Mesendoderm (in vitro differentiated cells): ENCODE results near the gene SNX30. TPM values are rescaled to one million over a fixed set of nuclear protein-coding genes. Genes with fewer than 3 reads are reported as not detected.
A peak's percentile ranks its signal among the peaks of the same experiment; 100 is the strongest.

Experiments
- DNase-seq: peaks from one replicate; pipeline ENCODE4 v3.0.0; 2013
- H2AK5ac ChIP-seq: 2 replicates; pipeline ENCODE4 v1.6.1; 2013; ENCODE audit warnings: low read length, inconsistent platforms
- H2BK120ac ChIP-seq: 2 replicates; pipeline ENCODE4 v1.6.1; 2013; ENCODE audit warnings: low read depth, mild to moderate bottlenecking, low read length, moderate library complexity, mixed read lengths
- H2BK15ac ChIP-seq: replicated peaks from 2 replicates; pipeline ENCODE4 v1.6.1; 2013; ENCODE audit warnings: low read depth, mild to moderate bottlenecking, moderate library complexity
- H2BK5ac ChIP-seq: 2 replicates; pipeline ENCODE4 v1.6.1; 2013; ENCODE audit warnings: low read length, inconsistent platforms
- H3K18ac ChIP-seq: 2 replicates; pipeline ENCODE4 v1.6.1; 2013; ENCODE audit warnings: mild to moderate bottlenecking, low read length, mixed read lengths
- H3K23ac ChIP-seq: one replicate; pipeline ENCODE4 v1.6.1; 2013; ENCODE audit warnings: low read length
- H3K27ac ChIP-seq: 2 replicates; pipeline ENCODE4 v1.5.1; 2013; ENCODE audit warnings: low read depth, mild to moderate bottlenecking, inconsistent platforms, low read length, moderate library complexity
- H3K27me3 ChIP-seq: 2 replicates; pipeline ENCODE4 v1.6.1; 2013; ENCODE audit warnings: low read length, control low read depth, mild to moderate bottlenecking, inconsistent platforms; ENCODE audit not compliant: insufficient read depth, poor library complexity
- H3K36me3 ChIP-seq: 2 replicates; pipeline ENCODE4 v1.6.1; 2013; ENCODE audit warnings: low read length, inconsistent platforms; ENCODE audit not compliant: control insufficient read depth, insufficient read depth
- H3K4ac ChIP-seq: one replicate; pipeline ENCODE4 v1.6.1; 2013; ENCODE audit warnings: low read depth, mild to moderate bottlenecking, low read length, moderate library complexity
- H3K4me1 ChIP-seq: 2 replicates; pipeline ENCODE4 v1.6.1; 2013; ENCODE audit warnings: low read depth, low read length, inconsistent platforms; ENCODE audit not compliant: control insufficient read depth
- H3K4me2 ChIP-seq: 2 replicates; pipeline ENCODE4 v1.6.1; 2013; ENCODE audit warnings: low read length
- H3K4me3 ChIP-seq: 2 replicates; pipeline ENCODE4 v1.5.1; 2013; ENCODE audit warnings: mild to moderate bottlenecking, low read length
- H3K56ac ChIP-seq: one replicate; pipeline ENCODE4 v1.6.1; 2013; ENCODE audit warnings: low read length
- H3K79me1 ChIP-seq: 2 replicates; pipeline ENCODE4 v1.6.1; 2013; ENCODE audit warnings: low read length, inconsistent platforms
- H3K79me2 ChIP-seq: 2 replicates; pipeline ENCODE4 v1.6.1; 2013; ENCODE audit warnings: mild to moderate bottlenecking, low read length; ENCODE audit not compliant: control insufficient read depth, insufficient read depth
- H3K9ac ChIP-seq: 2 replicates; pipeline ENCODE4 v1.6.1; 2013; ENCODE audit warnings: low read length, inconsistent platforms
- H4K5ac ChIP-seq: one replicate; pipeline ENCODE4 v1.6.1; 2013; ENCODE audit warnings: low read length
- H4K8ac ChIP-seq: one replicate; pipeline ENCODE4 v1.6.1; 2013; ENCODE audit warnings: low read depth, mild to moderate bottlenecking, control low read depth, low read length, moderate library complexity
- WGBS: extraction: QIAGEN DNeasy Blood & Tissue Kit; methylation state at CpG from one replicate; pipeline ENCODE4 v1.1.7; 2013; ENCODE audit warnings: low lambda C conversion rate, missing lambda C conversion rate; ENCODE audit not compliant: insufficient coverage; ENCODE audit errors: extremely low coverage; 5-methylcytosine and 5-hydroxymethylcytosine counted together
- polyA plus RNA-seq, 2 experiments: library from polyadenylated mRNA; stranded (reverse); fragments of 200-250 nt; gene quantifications; one replicate each; pipeline ENCODE4 v1.2.3, GENCODE V29; 2013

The SNX30 gene
- polyA plus RNA-seq (2013, experiment 1 of 2): 6.5 TPM
- polyA plus RNA-seq (2013, experiment 2 of 2): 6.7 TPM

DNA sequence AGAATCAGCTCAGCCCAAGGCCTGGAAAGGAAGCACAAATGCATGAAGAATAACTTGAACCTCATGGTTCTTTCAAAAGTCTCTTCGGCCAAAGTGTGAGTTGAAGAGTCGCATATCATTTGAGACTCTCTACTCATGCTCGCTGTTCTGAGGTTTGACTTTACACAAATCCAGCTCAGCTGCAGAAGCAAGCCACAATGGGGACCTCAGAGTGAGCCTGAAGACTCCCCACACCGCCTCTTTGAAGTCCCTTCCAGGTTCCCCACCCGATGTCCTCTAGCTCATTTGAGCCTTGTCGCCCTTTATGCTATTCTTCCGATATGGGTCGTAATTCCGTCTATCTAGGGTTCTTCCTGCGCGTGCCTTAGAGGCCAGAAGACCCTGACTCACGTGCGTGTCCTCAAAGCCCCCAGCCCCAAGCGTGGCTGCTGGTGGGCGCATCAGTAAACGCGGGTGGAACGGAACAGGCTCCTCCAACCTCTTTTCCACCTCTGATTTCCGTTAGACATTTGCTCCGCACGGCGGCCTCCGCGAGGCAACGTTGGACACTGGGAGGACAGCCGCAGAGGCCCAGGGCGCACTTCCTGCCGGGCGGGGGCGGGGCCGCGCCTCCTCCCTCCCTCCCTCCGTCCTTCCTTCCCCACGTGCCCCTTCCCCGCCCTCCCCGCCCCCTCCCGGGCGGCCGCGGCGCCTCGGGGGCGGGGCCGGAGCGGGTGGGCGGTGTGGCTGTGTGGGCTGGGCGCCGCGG lies at the start of gene SNX30:
TSS of gene SNX30 (plus strand) at position 745 of the 748 bp plus-strand sequence. CDS start 242 bp downstream, outside the sequence.
- Histone ChIP-seq H2BK120ac (no peak within 1 kb of the TSS), H3K56ac (peak within 1 kb of the TSS; percentile 97), H2AK5ac (peak within 1 kb of the TSS; percentile 32), H3K79me1 (no peaks in the 10 kb centered on the region), H3K4me3 (peak within 1 kb of the TSS; percentile 79), H4K5ac (no peak within 1 kb of the TSS), H3K36me3 (no peaks in the 10 kb centered on the region), H3K4me2 (peak within 1 kb of the TSS; percentile 99), H2BK5ac (peak within 1 kb of the TSS; percentile 59), H3K4ac (peak within 1 kb of the TSS; percentile 26), H4K8ac (no peak within 1 kb of the TSS), H3K79me2 (no peaks in the 10 kb centered on the region), H3K9ac (peak within 1 kb of the TSS; percentile 95), H3K27me3 (no peaks in the 10 kb centered on the region), H3K4me1 (peaks cover 14% of the 10 kb centered on the region), H2BK15ac (no peak within 1 kb of the TSS), H3K23ac (peak within 1 kb of the TSS; percentile 86), H3K27ac (no peak within 1 kb of the TSS), H3K18ac (peak within 1 kb of the TSS; percentile 47)
- WGBS: no CpG with 5 or more reads among the region's 49 CpGs
- DNase-seq: peak; percentile 91

GRCh38 chr9:112703304-112703703 lies 47.3 kb upstream of the SNX30 start:
- no peak overlapping the region for H3K4me3 ChIP-seq
- H2AK5ac ChIP-seq: no peak overlapping the region
- H3K79me2 ChIP-seq: no peaks in the 10 kb centered on the region
- no CpG with 5 or more reads among the region's 2 CpGs for WGBS
- H2BK15ac ChIP-seq: no peak overlapping the region
- H4K5ac ChIP-seq: no peak overlapping the region
- no peak overlapping the region for H3K27ac ChIP-seq
- H3K4me2 ChIP-seq: no peak overlapping the region
- H3K27me3 ChIP-seq: no peaks in the 10 kb centered on the region
- no peak overlapping the region for H3K18ac ChIP-seq
- no peak overlapping the region for H2BK5ac ChIP-seq
- no peak overlapping the region for H3K23ac ChIP-seq
- no peak overlapping the region for H3K9ac ChIP-seq
- no peak for DNase-seq
- no peaks in the 10 kb centered on the region for H3K4me1 ChIP-seq
- peaks cover 1% of the 10 kb centered on the region for H3K79me1 ChIP-seq
- no peak overlapping the region for H2BK120ac ChIP-seq
- no peak overlapping the region for H3K56ac ChIP-seq
- H3K36me3 ChIP-seq: no peaks in the 10 kb centered on the region
- H4K8ac ChIP-seq: no peak overlapping the region
- no peak overlapping the region for H3K4ac ChIP-seq

DNA sequence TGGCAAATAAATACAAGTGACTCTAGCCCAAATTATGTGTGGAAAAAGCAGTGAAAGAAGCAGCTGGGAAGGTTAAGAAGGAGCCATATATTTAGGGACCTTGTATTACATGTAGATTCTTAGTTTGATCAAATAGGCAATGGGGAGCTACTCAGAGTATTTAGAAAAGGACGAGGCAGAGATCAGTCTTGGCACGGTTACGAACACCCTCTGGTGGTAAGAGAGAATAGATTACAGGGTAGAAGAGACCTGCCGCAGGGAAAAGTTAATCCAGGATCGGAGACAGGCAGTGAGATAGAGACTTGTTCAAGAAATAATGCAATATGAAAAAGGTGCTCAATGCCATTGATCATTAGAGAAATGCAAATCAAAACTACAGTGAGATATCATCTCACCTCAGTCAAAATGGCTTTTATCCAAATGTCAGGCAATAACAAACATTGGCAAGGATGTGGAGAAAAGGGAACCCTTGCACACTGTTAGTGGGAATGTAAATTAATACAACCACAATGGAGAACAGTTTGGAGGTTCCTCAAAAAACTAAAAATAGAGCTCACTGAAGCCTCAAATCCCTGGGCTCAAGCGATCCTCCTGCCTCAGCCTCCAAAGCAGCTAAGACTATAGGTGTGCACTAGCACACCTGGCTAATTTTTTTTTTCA lies 44.7 kb upstream of the SNX30 start:
- H2BK120ac ChIP-seq: no peak overlapping the region
- H3K23ac ChIP-seq: no peak overlapping the region
- H3K4ac ChIP-seq: no peak overlapping the region
- H4K8ac ChIP-seq: no peak overlapping the region
- no peak overlapping the region for H3K18ac ChIP-seq
- peak; percentile 76 for DNase-seq
- H2BK15ac ChIP-seq: no peak overlapping the region
- H4K5ac ChIP-seq: no peak overlapping the region
- H3K79me1 ChIP-seq: peaks cover 1% of the 10 kb centered on the region
- H3K4me3 ChIP-seq: no peak overlapping the region
- H3K79me2 ChIP-seq: no peaks in the 10 kb centered on the region
- no peak overlapping the region for H2BK5ac ChIP-seq
- no peak overlapping the region for H3K56ac ChIP-seq
- H3K9ac ChIP-seq: no peak overlapping the region
- H2AK5ac ChIP-seq: no peak overlapping the region
- no peak overlapping the region for H3K4me2 ChIP-seq
- WGBS: no CpG with 5 or more reads among the region's 6 CpGs
- H3K27me3 ChIP-seq: no peaks in the 10 kb centered on the region
- no peaks in the 10 kb centered on the region for H3K4me1 ChIP-seq
- no peak overlapping the region for H3K27ac ChIP-seq
- H3K36me3 ChIP-seq: no peaks in the 10 kb centered on the region

- H3K4me1 ChIP-seq: no peaks in the 10 kb centered on the region
- H2BK120ac ChIP-seq: no peak overlapping the region
- no peak overlapping the region for H4K8ac ChIP-seq
- H3K36me3 ChIP-seq: no peaks in the 10 kb centered on the region
- no peak overlapping the region for H2BK15ac ChIP-seq
- no peak overlapping the region for H3K9ac ChIP-seq
- H3K4ac ChIP-seq: no peak overlapping the region
- no peak overlapping the region for H3K27ac ChIP-seq
- H3K79me1 ChIP-seq: peaks cover 1% of the 10 kb centered on the region
- H2BK5ac ChIP-seq: no peak overlapping the region
- H3K23ac ChIP-seq: no peak overlapping the region
- H3K56ac ChIP-seq: no peak overlapping the region
- no peak overlapping the region for H3K4me3 ChIP-seq
- no peak overlapping the region for H4K5ac ChIP-seq
- no peak overlapping the region for H3K18ac ChIP-seq
- no peak overlapping the region for H3K4me2 ChIP-seq
- H3K79me2 ChIP-seq: no peaks in the 10 kb centered on the region
- no peak overlapping the region for H2AK5ac ChIP-seq
- H3K27me3 ChIP-seq: no peaks in the 10 kb centered on the region
- peak; percentile 56 for DNase-seq
- no CpG with 5 or more reads among the region's 7 CpGs for WGBS
These were observed 39.4 kb upstream of the SNX30 start for GRCh38 chr9:112711050-112711689.

- Histone ChIP-seq H2BK15ac (no peak overlapping the region), H3K4me1 (no peaks in the 10 kb centered on the region), H3K56ac (no peak overlapping the region), H3K9ac (no peak overlapping the region), H2AK5ac (no peak overlapping the region), H3K79me1 (peaks cover 1% of the 10 kb centered on the region), H4K8ac (no peak overlapping the region), H2BK5ac (no peak overlapping the region), H3K27ac (no peak overlapping the region), H3K4me3 (no peak overlapping the region), H3K79me2 (no peaks in the 10 kb centered on the region), H3K27me3 (no peaks in the 10 kb centered on the region), H3K23ac (no peak overlapping the region), H3K36me3 (no peaks in the 10 kb centered on the region), H3K18ac (no peak overlapping the region), H4K5ac (no peak overlapping the region), H3K4ac (no peak overlapping the region), H2BK120ac (no peak overlapping the region), H3K4me2 (no peak overlapping the region)
- no peak for DNase-seq
- no CpG with 5 or more reads among the region's 3 CpGs for WGBS
These were observed 37.9 kb upstream of the SNX30 start for GRCh38 chr9:112712678-112713077.
